K562 (cell line): ENCODE results near the gene PNPLA4. TPM values are rescaled to one million over a fixed set of nuclear protein-coding genes. Genes with fewer than 3 reads are reported as not detected.

Experiments used
- ATAC-seq: fragments of 200-7000 bp; cut with Tn5 transposase; 3 replicates; pipeline ENCODE4 v1.9.1; 2020; ENCODE audit warnings: moderate library complexity
- BruUV-seq: library from RNA; stranded (reverse); fragments of 400-500 nt; replicated peaks from 2 replicates; lab custom pipeline; 2021; lab: Mats Ljungman, UMichigan
- CTCF ChIA-PET: fragments of 300-600 bp; formaldehyde crosslinking; extraction: SDS; loops from one replicate; lab custom pipeline; 2021; ENCODE audit warnings: low intra/inter-chr PET ratio; lab: Yijun Ruan, JAX
- POLR2A ChIA-PET: fragments of 300-600, 350-650 bp; sonication (Branson Sonifier 250); formaldehyde crosslinking; extraction: SDS; loops from one replicate; lab custom pipeline; 2021; ENCODE audit warnings: antibody characterized with exemption, inconsistent platforms; lab: Yijun Ruan, JAX
- DNase-seq, 4 experiments: peaks; one replicate each; pipeline versions ENCODE4 v3.0.0 to v3.0.0-alpha.2; 2011 to 2018; ENCODE audit warnings: low spot score in 3 of 4, mixed read lengths in 3 of 4; ENCODE audit errors: extremely low read depth in 1 of 4
- FAIRE-seq: peaks from 2 replicates; lab custom pipeline; 2011; peaks lifted over from hg19 to GRCh38; lab: Jason Lieb, UNC
- H2AFZ ChIP-seq: 2 replicates; pipeline ENCODE4 v1.6.0; 2011; ENCODE audit warnings: low read depth, low read length, control low read depth, inconsistent platforms
- H3K27ac ChIP-seq: fragments of 200-600 bp; 3 replicates; pipeline ENCODE4 v1.8.0; 2011; ENCODE audit warnings: low read depth, mild to moderate bottlenecking, control low read depth, inconsistent platforms, low read length, moderate library complexity, mixed read lengths; ENCODE audit errors: extremely low read depth
- H3K27me3 ChIP-seq, 2 experiments: fragments of 300-600 bp in 1 of 2; 2 replicates in 1 of 2; 3 replicates in 1 of 2; pipeline versions ENCODE4 v1.6.0 to v1.8.0; 2011; ENCODE audit warnings: inconsistent platforms in 2 of 2, low read length in 2 of 2, mild to moderate bottlenecking in 1 of 2, mixed read lengths in 1 of 2, moderate library complexity in 1 of 2; ENCODE audit not compliant: control insufficient read depth in 2 of 2, insufficient read depth in 2 of 2
- H3K36me3 ChIP-seq: fragments of 300-600 bp; 3 replicates; pipeline ENCODE4 v1.8.0; 2011; ENCODE audit warnings: mild to moderate bottlenecking, low read length, inconsistent platforms; ENCODE audit not compliant: control insufficient read depth, insufficient read depth
- H3K4me1 ChIP-seq, 2 experiments: fragments of 200-600 bp in 1 of 2; replicated peaks in 1 of 2; 2 replicates in 1 of 2; 3 replicates in 1 of 2; pipeline versions ENCODE4 v1.5.1 to v1.8.0; 2011; ENCODE audit warnings: inconsistent platforms in 2 of 2, low read length in 2 of 2, mild to moderate bottlenecking in 1 of 2, mixed read lengths in 1 of 2, moderate library complexity in 1 of 2; ENCODE audit not compliant: control insufficient read depth in 2 of 2, insufficient read depth in 2 of 2
- H3K4me2 ChIP-seq: 2 replicates; pipeline ENCODE4 v1.6.1; 2011; ENCODE audit warnings: low read length, control low read depth, inconsistent platforms, mixed read lengths; ENCODE audit not compliant: insufficient read depth
- H3K4me3 ChIP-seq: fragments of 200-600 bp; sonication (generic), shearing (Covaris generic); 2 replicates; pipeline ENCODE4 v1.5.1; 2016; ENCODE audit warnings: control low read depth, inconsistent platforms
- H3K79me2 ChIP-seq: fragments of 200-600 bp; 3 replicates; pipeline ENCODE4 v1.8.0; 2011; ENCODE audit warnings: low read length, inconsistent platforms; ENCODE audit not compliant: control insufficient read depth, insufficient read depth
- H3K9ac ChIP-seq, 2 experiments: 2 replicates each; pipeline versions ENCODE4 v1.6.0 to v1.6.1; 2011; ENCODE audit warnings: low read depth in 2 of 2, low read length in 2 of 2, control low read depth in 1 of 2, inconsistent platforms in 1 of 2, mild to moderate bottlenecking in 1 of 2, mixed read lengths in 1 of 2; ENCODE audit not compliant: insufficient read depth in 1 of 2
- H3K9me1 ChIP-seq: one replicate; pipeline ENCODE4 v1.6.0; 2011; ENCODE audit warnings: inconsistent platforms, mild to moderate bottlenecking, low read length, moderate library complexity; ENCODE audit not compliant: control insufficient read depth, insufficient read depth
- H3K9me3 ChIP-seq: replicated peaks from 2 replicates; pipeline ENCODE4 v1.5.1; 2011; ENCODE audit warnings: low read depth, low read length, inconsistent platforms; ENCODE audit not compliant: control insufficient read depth, insufficient read depth
- H4K20me1 ChIP-seq: replicated peaks from 2 replicates; pipeline ENCODE4 v1.6.1; 2011; ENCODE audit warnings: low read length, inconsistent platforms, mixed read lengths; ENCODE audit not compliant: control insufficient read depth, insufficient read depth
- BHLHE40 ChIP-seq: IDR thresholded peaks from 2 replicates; pipeline ENCODE4 v1.6.1; 2011; ENCODE audit warnings: low read length, improper control_type of control experiment
- CBFA2T3 ChIP-seq: fragments of 450-650 bp; IDR thresholded peaks from 2 replicates; pipeline ENCODE4 v1.6.1; 2017
- CHD4 ChIP-seq: fragments of 200-600 bp; sonication (generic); IDR thresholded peaks from 3 replicates; pipeline ENCODE4 v1.6.1; 2012; ENCODE audit warnings: low read depth, mild to moderate bottlenecking, mixed read lengths, low read length, inconsistent platforms; ENCODE audit not compliant: insufficient read depth, insufficient replicate concordance, poor library complexity, severe bottlenecking
- CXXC5 ChIP-seq: fragments of 250-450 bp; sonication (Bioruptor Pico); IDR thresholded peaks from 2 replicates; pipeline ENCODE4 v1.8.0; 2022; ENCODE audit warnings: inconsistent platforms, mild to moderate bottlenecking, moderate library complexity
- GTF2F1 ChIP-seq: IDR thresholded peaks from 2 replicates; pipeline ENCODE4 v1.6.1; 2011; ENCODE audit warnings: low read depth, low read length, improper control_type of control experiment
- JUNB ChIP-seq: fragments of 450-650 bp; formaldehyde crosslinking; conservative IDR thresholded peaks from 2 replicates; pipeline ENCODE4 v1.4.0; 2020; ENCODE audit warnings: mild to moderate bottlenecking
- KDM2B ChIP-seq: fragments of 250-450 bp; sonication (Bioruptor Pico); IDR thresholded peaks from 2 replicates; pipeline ENCODE4 v1.8.0; 2021; ENCODE audit warnings: mild to moderate bottlenecking, moderate library complexity
- POLR2G ChIP-seq: fragments of 200-400 bp; formaldehyde crosslinking; IDR thresholded peaks from 2 replicates; pipeline ENCODE4 v1.6.1; 2017; ENCODE audit warnings: low read depth, mild to moderate bottlenecking, antibody characterized with exemption, low read length, moderate library complexity
- SOX6 ChIP-seq: fragments of 450-650 bp; IDR thresholded peaks from 2 replicates; pipeline ENCODE4 v1.6.1; 2014; ENCODE audit warnings: mild to moderate bottlenecking
- XRCC4 ChIP-seq: IDR thresholded peaks from one replicate; pipeline ENCODE4 v1.6.1; 2011; ENCODE audit not compliant: insufficient read depth, insufficient read length; ENCODE audit errors: extremely low read depth
- YY1 ChIP-seq, 3 experiments: IDR thresholded peaks; 2 replicates each; pipeline ENCODE4 v1.6.1; 2011; ENCODE audit warnings: low read length in 2 of 3, mild to moderate bottlenecking in 2 of 3, moderate library complexity in 2 of 3, borderline replicate concordance in 1 of 3, control low read depth in 1 of 3, low read depth in 1 of 3; ENCODE audit not compliant: insufficient read depth in 3 of 3, insufficient replicate concordance in 2 of 3, control insufficient read depth in 1 of 3, insufficient read length in 1 of 3; ENCODE audit errors: extremely low read depth in 1 of 3
- ZBED1 ChIP-seq: IDR thresholded peaks from 2 replicates; pipeline ENCODE4 v1.6.1; 2014
- ZNF124 ChIP-seq: sonication (generic); formaldehyde crosslinking; IDR thresholded peaks from 2 replicates; pipeline ENCODE4 v1.8.1; 2022; ENCODE audit warnings: missing genetic modification reagents
- ZNF41 ChIP-seq: fragments of 250-450 bp; sonication (Bioruptor Pico); conservative IDR thresholded peaks from 2 replicates; pipeline ENCODE4 v1.4.0; 2020; ENCODE audit warnings: mild to moderate bottlenecking
- ZNF717 ChIP-seq: fragments of 250-450 bp; sonication (Bioruptor Pico); IDR thresholded peaks from 2 replicates; pipeline ENCODE4 v1.5.0; 2021
- WGBS: fragments of 100-300 bp; shearing (Covaris generic); methylation state at CpG from one replicate; pipeline ENCODE4 v1.1.6; 2016; ENCODE audit warnings: low coverage, mixed read lengths; ENCODE audit not compliant: insufficient coverage; ENCODE audit errors: missing lambda C conversion rate; 5-methylcytosine and 5-hydroxymethylcytosine counted together
- in situ Hi-C: fragments of 300-500 bp; cut with MboI; formaldehyde crosslinking; loops from 4 replicates; pipeline ENCODE4 v1.15.0; 2018; ENCODE audit warnings: inconsistent platforms, mixed read lengths
- intact Hi-C: fragments of 100-400 bp; cut with micrococcal nuclease; formaldehyde crosslinking; loops from 2 replicates; pipeline ENCODE4 v1.14.2; 2022
- polyA plus RNA-seq, 8 experiments: library from polyadenylated mRNA; depleted of rRNA in 4 of 8; stranded (reverse) in 5 of 8; unstranded in 3 of 8; fragments of >200 nt; fragmentation: Nextera tagmentation in 2 of 8; fragmentation: Illumina TruSeq in 1 of 8; extraction: Ambion mirVana in 2 of 8; extraction: Trizol in 1 of 8; gene quantifications; 2 replicates each; pipeline versions ENCODE4 v1.2.1 to v1.2.3, GENCODE V29; 2011 to 2014; ENCODE audit warnings: inconsistent platforms in 1 of 8, missing spikeins in 1 of 8
- total RNA-seq, 7 experiments: library from RNA; depleted of rRNA in 6 of 7; stranded (reverse); fragments of >200 nt in 6 of 7; fragmentation: Illumina TruSeq in 2 of 7; extraction: Trizol in 2 of 7; gene quantifications; 2 replicates each; pipeline versions ENCODE4 v1.2.1 to v1.2.3, GENCODE V29; 2011 to 2021; ENCODE audit warnings: low replicate concordance in 1 of 7

Gene PNPLA4
- total and polyA plus RNA-seq, 9 of the 15 experiments (the other 6 are each of a cell fraction or from before 2014, with no cell fraction given): 20.7 to 61.1 (median 32.7) TPM

DNA sequence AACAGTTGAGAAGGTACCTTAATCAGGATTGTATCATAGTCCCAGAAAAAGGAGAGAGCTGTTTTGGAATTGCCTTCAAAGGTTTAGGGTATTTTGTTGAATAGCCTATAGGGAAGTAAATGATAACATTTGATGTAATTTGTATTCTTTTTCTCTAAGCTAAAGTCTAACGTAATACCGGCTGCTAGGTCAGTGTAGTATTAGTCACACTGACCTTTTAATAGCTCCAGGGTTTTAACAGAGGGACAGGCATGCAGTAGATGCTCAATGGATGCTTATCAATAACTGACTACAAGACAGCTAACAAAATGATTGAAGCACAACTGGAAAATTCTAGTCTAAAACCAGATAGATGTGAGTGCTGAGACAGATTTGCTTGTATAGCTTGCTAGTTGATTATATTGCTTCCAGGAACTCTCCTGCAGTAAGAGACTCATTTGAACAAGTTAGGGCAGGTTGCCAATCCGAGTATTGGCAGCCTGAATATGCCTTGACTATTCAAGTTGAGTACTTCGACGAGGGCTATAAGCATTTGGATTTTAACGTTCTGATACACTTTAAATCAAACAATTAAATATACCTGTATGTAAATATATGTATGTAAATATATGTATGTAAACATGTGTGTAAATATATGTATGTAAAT, 16.5 kb upstream of the PNPLA4 start:
- Histone ChIP-seq H3K79me2 (no peaks in the 10 kb centered on the region), H3K9me1 (no peaks in the 10 kb centered on the region), H3K27me3 (no peaks in the 10 kb centered on the region), H3K4me3 (no peak overlapping the region), H3K9me3 (no peaks in the 10 kb centered on the region), H2AFZ (no peak overlapping the region), H3K27ac (no peak overlapping the region), H4K20me1 (0 out of 2 replicates have a peak, but pooled peaks cover 5% of the 10 kb centered on the region), H3K9ac (no peak overlapping the region), H3K4me1 (no peaks in the 10 kb centered on the region), H3K4me2 (no peak overlapping the region), H3K36me3 (no peaks in the 10 kb centered on the region)
- CTCF ChIA-PET: no interaction called here
- FAIRE-seq (no peak), ATAC-seq (no peak), DNase-seq (no peak)
- WGBS: 7% methylated on average over 6 of the region's 6 CpGs
- intact Hi-C loops: no loop called here
- in situ Hi-C loops: no loop called here
- POLR2A ChIA-PET: no interaction called here
- BruUV-seq: no TSS peak
- TF ChIP-seq KDM2B (no peak), BHLHE40 (no peak), ZBED1 (no peak), POLR2G (no peak), ZNF717 (no peak), ZNF41 (CRISPR knock-in tag) (no peak), CXXC5 (no peak), SOX6 (no peak), XRCC4 (no peak), GTF2F1 (no peak), JUNB (CRISPR knock-in tag) (no peak), CHD4 (no peak), CBFA2T3 (no peak), ZNF124 (CRISPR knock-in tag) (no peak), YY1 (IDR thresholded peaks at IDR 0.05; ENCODE audit: borderline replicate concordance in 1 of 3, control insufficient read depth in 1 of 3, extremely low read depth in 1 of 3, insufficient read depth in 3 of 3, insufficient read length in 1 of 3, insufficient replicate concordance in 2 of 3, low read depth in 1 of 3, low read length in 2 of 3) (no peak)
